ENCODE data around the gene CIAO3. TPM values are rescaled to one million over a fixed set of nuclear protein-coding genes. Genes with fewer than 3 reads are reported as not detected.
A peak's percentile ranks its signal among the peaks of the same experiment; 100 is the strongest.

The CIAO3 gene
- total RNA-seq, 1 experiment from 2014 or later, result 31.5 TPM

GRCh38 chr16:711548-712320 lies 29.1 kb downstream of the CIAO3 start:
- H3K27me3 ChIP-seq, result no peaks in the 10 kb centered on the region
- H3K27ac ChIP-seq, result no peak overlapping the region
- peaks cover 42% of the 10 kb centered on the region for H3K4me1 ChIP-seq
- no peaks in the 10 kb centered on the region for H3K9me3 ChIP-seq (replicated peaks)
- no peaks in the 10 kb centered on the region for H3K36me3 ChIP-seq
- no peak overlapping the region for H3K4me3 ChIP-seq
- peak; percentile 81 to 86 for DNase-seq

GRCh38 chr16:711084-711483 lies 29.7 kb downstream of the CIAO3 start:
- H3K27me3 ChIP-seq, result no peaks in the 10 kb centered on the region
- H3K4me1 ChIP-seq, result peaks cover 37% of the 10 kb centered on the region
- no peaks in the 10 kb centered on the region for H3K9me3 ChIP-seq (replicated peaks)
- no peaks in the 10 kb centered on the region for H3K36me3 ChIP-seq
- H3K4me3 ChIP-seq, result no peak overlapping the region
- H3K27ac ChIP-seq, result no peak overlapping the region
- DNase-seq, result no peak

DNA sequence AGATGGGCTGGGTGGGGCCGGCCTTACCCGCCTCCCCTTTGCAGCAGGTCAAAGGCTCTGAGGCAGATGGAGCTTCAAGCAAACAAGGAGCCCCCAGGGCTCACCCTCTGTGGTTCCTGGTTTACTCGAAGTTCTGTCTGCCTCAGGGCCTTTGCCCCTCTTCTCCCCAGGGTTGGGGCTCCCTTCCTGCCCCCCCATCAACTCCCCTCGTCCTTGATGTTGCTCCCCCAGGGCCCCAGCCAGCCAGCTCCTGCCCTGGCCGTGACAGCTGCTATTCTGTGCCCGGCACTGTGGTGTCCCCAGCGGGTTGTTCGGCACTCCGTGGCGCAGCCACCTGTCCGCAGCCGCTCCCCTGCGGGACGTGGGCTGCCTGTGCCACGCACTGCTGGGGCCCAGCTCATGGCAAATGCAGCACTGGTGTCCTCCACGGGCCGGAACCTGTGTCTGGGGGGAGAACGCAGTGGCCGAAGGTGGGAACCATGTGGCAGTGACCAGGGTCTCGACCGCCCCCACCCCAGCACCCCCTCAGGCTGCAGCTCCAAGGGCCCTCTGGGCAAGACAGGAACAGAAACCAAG lies 30.2 kb downstream of the CIAO3 start:
- H3K4me3 ChIP-seq, result no peak overlapping the region
- no peaks in the 10 kb centered on the region for H3K36me3 ChIP-seq
- peak overlapping the region; percentile 40; the same call in 1 of the 2 replicates for H3K27ac ChIP-seq
- H3K27me3 ChIP-seq, result no peaks in the 10 kb centered on the region
- no peaks in the 10 kb centered on the region for H3K9me3 ChIP-seq (replicated peaks)
- DNase-seq, result peak; percentile 42 to 57
- peaks cover 36% of the 10 kb centered on the region for H3K4me1 ChIP-seq

GRCh38 chr16:709566-710499 lies 31.0 kb downstream of the CIAO3 start:
- Histone ChIP-seq H3K9me3 (replicated peaks) (no peaks in the 10 kb centered on the region), H3K4me3 (no peak overlapping the region), H3K4me1 (peaks cover 36% of the 10 kb centered on the region), H3K36me3 (no peaks in the 10 kb centered on the region), H3K27me3 (peaks cover 1% of the 10 kb centered on the region; the same call in 1 of the 2 replicates), H3K27ac (peak overlapping the region; percentile 40)
- peak; percentile 95 to 96 for DNase-seq

- H3K27me3 ChIP-seq, result peaks cover 6% of the 10 kb centered on the region
- no peaks in the 10 kb centered on the region for H3K36me3 ChIP-seq
- peaks cover 29% of the 10 kb centered on the region for H3K4me1 ChIP-seq
- H3K9me3 ChIP-seq (replicated peaks), result no peaks in the 10 kb centered on the region
- no peak overlapping the region for H3K27ac ChIP-seq
- no peak for DNase-seq
- H3K4me3 ChIP-seq, result no peak overlapping the region
Measured at GRCh38 chr16:708959-709358, 31.8 kb downstream of the CIAO3 start.

GRCh38 chr16:708019-708418 lies 32.8 kb downstream of the CIAO3 start:
- no peak for DNase-seq
- Histone ChIP-seq H3K27ac (no peak overlapping the region), H3K9me3 (replicated peaks) (no peaks in the 10 kb centered on the region), H3K4me1 (peaks cover 25% of the 10 kb centered on the region), H3K27me3 (peaks cover 15% of the 10 kb centered on the region), H3K4me3 (no peak overlapping the region), H3K36me3 (no peaks in the 10 kb centered on the region)

DNA sequence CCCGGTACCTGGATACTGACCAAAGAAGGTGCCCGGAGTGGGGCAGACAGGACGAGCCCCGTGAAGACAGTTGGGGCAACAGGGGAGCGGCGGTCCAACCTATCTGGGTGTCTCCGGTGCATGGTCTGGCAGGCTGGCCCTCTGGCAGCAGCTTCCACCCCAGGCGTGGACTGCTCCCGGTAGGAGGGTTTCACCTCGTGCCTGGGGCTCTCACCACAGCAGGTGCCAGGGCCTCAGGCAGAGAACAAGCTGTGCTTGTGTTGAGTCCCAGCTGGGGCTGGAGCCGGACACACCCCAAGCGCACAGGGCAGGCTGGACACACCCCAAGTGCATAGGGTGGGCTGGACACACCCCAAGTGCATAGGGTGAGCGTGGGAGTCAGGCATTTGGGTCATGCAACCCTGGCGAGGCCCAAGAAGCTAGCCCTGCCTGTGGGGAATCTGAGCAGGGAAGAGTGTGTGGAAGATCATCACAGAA lies 33.7 kb downstream of the CIAO3 start:
- no peak overlapping the region for H3K27ac ChIP-seq
- peaks cover 22% of the 10 kb centered on the region for H3K4me1 ChIP-seq
- no peak for DNase-seq
- H3K9me3 ChIP-seq (replicated peaks), result no peaks in the 10 kb centered on the region
- peaks cover 22% of the 10 kb centered on the region for H3K27me3 ChIP-seq
- H3K36me3 ChIP-seq, result no peaks in the 10 kb centered on the region
- H3K4me3 ChIP-seq, result no peak overlapping the region

GRCh38 chr16:706189-707061 lies 34.4 kb downstream of the CIAO3 start:
- Histone ChIP-seq H3K4me1 (peaks cover 18% of the 10 kb centered on the region), H3K9me3 (replicated peaks) (no peaks in the 10 kb centered on the region), H3K27me3 (peaks cover 29% of the 10 kb centered on the region), H3K27ac (no peak overlapping the region), H3K36me3 (no peaks in the 10 kb centered on the region), H3K4me3 (peak overlapping the region; percentile 28; the same call in 1 of the 2 replicates)
- DNase-seq, result no peak

DNA sequence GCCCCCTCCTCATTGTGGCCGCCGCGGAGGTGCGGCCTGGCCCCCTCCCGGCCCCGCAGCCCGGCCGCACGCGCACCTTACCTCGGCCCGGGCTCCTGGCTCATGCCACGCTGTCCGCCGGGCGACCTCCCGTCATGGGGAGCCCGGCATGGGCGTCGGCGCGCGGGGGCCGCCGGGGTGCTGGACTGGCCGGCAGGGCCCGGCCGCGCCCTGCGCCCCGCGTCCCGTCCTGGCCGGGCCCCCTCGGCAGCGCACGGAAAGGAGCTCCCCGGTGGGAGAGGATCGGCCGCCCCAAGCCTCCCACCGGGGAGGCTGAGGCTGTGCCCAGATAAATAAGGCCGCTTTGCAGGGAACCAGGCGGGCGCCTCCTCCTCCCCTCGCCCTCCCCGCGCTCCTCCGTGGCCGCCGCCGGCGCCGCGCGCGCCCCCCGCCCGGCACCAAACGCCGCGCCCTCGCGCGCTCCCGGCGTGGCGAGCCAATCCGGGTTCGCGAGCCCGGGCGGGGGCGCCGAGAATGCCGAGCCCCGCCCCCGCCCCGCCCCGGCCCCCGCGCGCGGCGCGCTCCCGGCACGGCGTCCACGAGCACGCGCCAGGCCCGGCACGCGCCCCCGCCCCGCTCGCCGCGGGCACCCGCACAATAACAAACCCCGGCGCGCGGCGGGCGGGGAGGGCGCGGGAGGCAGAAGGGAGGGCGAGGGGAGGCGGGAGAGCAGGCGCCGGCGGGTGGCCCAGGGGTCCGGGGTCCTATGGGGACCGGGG lies 35.2 kb downstream of the CIAO3 start, which contains the start of gene FBXL16:
Gene FBXL16 (minus strand): TSS at position 371 of the 758 bp plus-strand sequence. CDS start 8,396 bp downstream, outside the sequence.
- Histone ChIP-seq H3K9me3 (replicated peaks) (no peaks in the 10 kb centered on the region), H3K27me3 (peaks cover 35% of the 10 kb centered on the region), H3K27ac (no peak within 1 kb of the TSS), H3K4me1 (peaks cover 10% of the 10 kb centered on the region), H3K36me3 (no peaks in the 10 kb centered on the region), H3K4me3 (peak within 1 kb of the TSS; percentile 35)
- peak in 1 of 2 experiments; percentile 43 for DNase-seq

- H3K27ac ChIP-seq, result no peak overlapping the region
- H3K9me3 ChIP-seq (replicated peaks), result no peaks in the 10 kb centered on the region
- H3K36me3 ChIP-seq, result no peaks in the 10 kb centered on the region
- no peak for DNase-seq
- H3K27me3 ChIP-seq, result peaks cover 35% of the 10 kb centered on the region
- peaks cover 1% of the 10 kb centered on the region for H3K4me1 ChIP-seq
- H3K4me3 ChIP-seq, result peak overlapping the region; percentile 35
Measured at GRCh38 chr16:704552-705380, 36.0 kb downstream of the CIAO3 start.

DNA sequence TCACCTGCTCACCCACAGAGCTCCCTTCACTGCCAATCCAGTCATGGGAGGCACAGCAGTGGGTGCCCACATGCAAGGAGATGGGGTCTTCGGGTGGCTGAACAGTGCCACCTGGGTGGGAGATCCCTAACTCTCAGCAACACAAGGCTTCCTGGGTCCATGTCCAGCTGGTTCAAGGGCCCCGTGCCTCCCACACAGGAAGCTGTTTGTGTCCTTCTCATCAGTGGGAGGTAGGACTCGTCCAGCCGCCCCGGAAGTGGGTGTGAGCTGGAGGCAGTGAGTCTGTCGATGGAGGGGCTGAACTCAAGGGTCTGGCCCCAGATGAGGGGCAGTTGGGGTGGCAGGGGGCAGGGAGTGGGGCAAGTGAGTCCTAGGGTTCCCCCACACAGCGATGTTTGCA lies 36.8 kb downstream of the CIAO3 start:
- no peaks in the 10 kb centered on the region for H3K9me3 ChIP-seq (replicated peaks)
- DNase-seq, result no peak
- H3K36me3 ChIP-seq, result no peaks in the 10 kb centered on the region
- H3K27ac ChIP-seq, result no peak overlapping the region
- H3K4me1 ChIP-seq, result no peaks in the 10 kb centered on the region
- no peak overlapping the region for H3K4me3 ChIP-seq
- H3K27me3 ChIP-seq, result peaks cover 35% of the 10 kb centered on the region

DNA sequence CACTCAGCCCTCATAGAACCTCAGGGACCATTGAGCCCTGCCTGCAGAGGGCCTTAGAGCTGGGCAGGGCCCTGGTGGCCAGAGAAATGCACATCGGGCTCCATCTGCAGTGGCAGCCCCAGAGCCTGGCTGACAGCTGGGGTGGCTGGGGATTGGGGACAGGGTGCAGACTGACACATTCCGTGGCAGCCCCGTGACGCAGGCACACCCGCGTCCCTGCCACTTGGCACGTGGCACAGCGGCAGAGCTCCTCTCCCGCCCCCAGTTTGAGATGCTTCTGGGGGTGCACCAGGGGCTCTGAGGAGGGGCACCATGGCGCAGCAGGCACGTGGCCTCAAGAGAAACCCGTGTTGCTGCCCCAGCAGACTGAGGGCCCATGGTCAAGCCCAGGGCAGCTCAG lies 37.4 kb downstream of the CIAO3 start:
- Histone ChIP-seq H3K27me3 (peaks cover 35% of the 10 kb centered on the region), H3K36me3 (no peaks in the 10 kb centered on the region), H3K4me1 (no peaks in the 10 kb centered on the region), H3K27ac (no peak overlapping the region), H3K9me3 (replicated peaks) (no peaks in the 10 kb centered on the region), H3K4me3 (no peak overlapping the region)
- DNase-seq, result no peak

DNA sequence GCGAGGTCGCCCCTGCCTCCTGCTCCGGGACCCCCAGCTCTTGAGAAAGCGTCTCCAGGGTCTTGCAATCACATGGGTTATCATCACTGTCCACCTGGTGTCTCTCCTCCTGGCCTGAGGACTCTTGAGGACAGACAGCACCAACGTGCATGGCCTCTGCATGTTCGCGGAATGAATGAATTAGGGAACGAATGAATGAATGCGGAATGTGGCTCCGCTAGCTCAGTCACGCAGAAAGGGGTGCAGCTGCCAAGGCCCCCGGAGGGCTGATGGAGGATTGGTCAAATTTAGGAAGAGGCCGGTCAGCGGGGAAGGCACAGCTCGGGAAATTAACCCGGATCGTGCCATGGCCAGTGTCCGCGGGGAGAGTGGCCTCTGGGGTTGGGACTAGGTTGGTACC lies 38.5 kb downstream of the CIAO3 start:
- no peak for DNase-seq
- Histone ChIP-seq H3K4me1 (no peaks in the 10 kb centered on the region), H3K9me3 (replicated peaks) (no peaks in the 10 kb centered on the region), H3K36me3 (no peaks in the 10 kb centered on the region), H3K27ac (no peak overlapping the region), H3K27me3 (peaks cover 35% of the 10 kb centered on the region), H3K4me3 (no peak overlapping the region)
